HEK293T (cell line): Measurements from ENCODE around the gene XRCC6.

Experiments used
- CTCF ChIA-PET: fragments of 350-600 bp; formaldehyde crosslinking; extraction: SDS; loops from one replicate; lab custom pipeline; 2021; ENCODE audit warnings: antibody characterized with exemption, inconsistent platforms; lab: Yijun Ruan, JAX
- POLR2A ChIA-PET: fragments of 350-600 bp; formaldehyde crosslinking; extraction: SDS; loops from one replicate; lab custom pipeline; 2020; ENCODE audit warnings: antibody characterized with exemption, inconsistent platforms; lab: Yijun Ruan, JAX
- DNase-seq: peaks from one replicate; pipeline ENCODE4 v3.0.0; 2012; ENCODE audit warnings: mixed read lengths; ENCODE audit errors: extremely low spot score
- ARNT ChIP-seq: fragments of 450-650 bp; IDR thresholded peaks from 2 replicates; pipeline ENCODE4 v1.6.1; 2017; ENCODE audit warnings: mild to moderate bottlenecking
- BHLHE40 ChIP-seq: fragments of 450-650 bp; IDR thresholded peaks from 2 replicates; pipeline ENCODE4 v1.6.1; 2016; ENCODE audit warnings: mild to moderate bottlenecking, moderate library complexity, borderline replicate concordance
- CTBP1 ChIP-seq: fragments of 450-650 bp; IDR thresholded peaks from 2 replicates; pipeline ENCODE4 v1.6.1; 2016; ENCODE audit warnings: borderline replicate concordance
- ELF4 ChIP-seq: fragments of 450-650 bp; IDR thresholded peaks from 2 replicates; pipeline ENCODE4 v1.6.1; 2017; ENCODE audit warnings: antibody characterized with exemption
- FOXA1 ChIP-seq: fragments of 450-650 bp; IDR thresholded peaks from 2 replicates; pipeline ENCODE4 v1.6.1; 2016; ENCODE audit warnings: mild to moderate bottlenecking
- FOXK2 ChIP-seq: fragments of 450-650 bp; IDR thresholded peaks from 2 replicates; pipeline ENCODE4 v1.6.1; 2016; ENCODE audit warnings: mild to moderate bottlenecking
- FOXM1 ChIP-seq: fragments of 450-650 bp; IDR thresholded peaks from 2 replicates; pipeline ENCODE4 v1.6.1; 2017; ENCODE audit warnings: mild to moderate bottlenecking, borderline replicate concordance
- HDGF ChIP-seq: fragments of 450-650 bp; IDR thresholded peaks from 2 replicates; pipeline ENCODE4 v1.6.1; 2017; ENCODE audit warnings: antibody characterized with exemption, borderline replicate concordance
- L3MBTL2 ChIP-seq: fragments of 450-650 bp; conservative IDR thresholded peaks from 2 replicates; pipeline ENCODE4 v1.6.1; 2016; ENCODE audit warnings: mild to moderate bottlenecking
- LEF1 ChIP-seq: fragments of 450-650 bp; IDR thresholded peaks from 2 replicates; pipeline ENCODE4 v1.6.1; 2017; ENCODE audit warnings: mild to moderate bottlenecking, borderline replicate concordance
- NFRKB ChIP-seq: fragments of 450-650 bp; IDR thresholded peaks from 2 replicates; pipeline ENCODE4 v1.6.1; 2016; ENCODE audit warnings: mild to moderate bottlenecking, moderate library complexity
- PKNOX1 ChIP-seq: fragments of 450-650 bp; IDR thresholded peaks from 2 replicates; pipeline ENCODE4 v1.6.1; 2016
- SP1 ChIP-seq: fragments of 450-650 bp; IDR thresholded peaks from 2 replicates; pipeline ENCODE4 v1.6.1; 2017
- SUZ12 ChIP-seq: fragments of 450-650 bp; IDR thresholded peaks from 2 replicates; pipeline ENCODE4 v1.6.1; 2016; ENCODE audit warnings: mild to moderate bottlenecking
- TARDBP ChIP-seq: fragments of 450-650 bp; IDR thresholded peaks from 2 replicates; pipeline ENCODE4 v1.6.1; 2016
- ZNF384 ChIP-seq: fragments of 450-650 bp; IDR thresholded peaks from 2 replicates; pipeline ENCODE4 v1.6.1; 2016

The XRCC6 gene

DNA sequence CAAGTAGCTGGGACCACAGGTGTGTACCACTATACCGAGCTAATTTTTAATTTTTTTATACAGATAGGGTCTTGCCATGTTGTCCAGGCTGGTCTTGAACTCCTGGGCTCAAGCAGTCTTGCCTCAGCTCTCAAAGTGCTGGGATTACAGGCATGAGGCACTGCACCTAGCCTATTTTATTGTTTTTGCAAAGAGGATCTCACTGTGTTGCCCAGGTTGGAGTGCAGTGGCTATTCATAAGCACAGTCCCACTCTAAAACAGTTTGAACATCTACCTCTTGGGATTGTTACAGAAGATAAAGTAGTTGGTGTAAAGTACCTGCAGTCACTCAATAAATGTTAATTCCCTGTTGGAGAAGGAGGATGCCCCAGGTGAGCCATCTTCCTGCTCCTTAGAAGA is 29.1 kb downstream of the XRCC6 start:
- ChIA-PET CTCF (interaction anchor here (1.0 to 1.2 kb wide), 2 partner anchors 10 to 17 kb away, joined by 3 read pairs; no protein-coding TSS in a partner anchor), POLR2A (interaction anchor here (2.0 kb wide), 1 partner anchor 17 kb away, joined by 4 read pairs; no protein-coding TSS in a partner anchor)
- no peak for DNase-seq
- TF ChIP-seq CTBP1 (no peak), SUZ12 (no peak), TARDBP (no peak), NFRKB (no peak), FOXA1 (no peak), HDGF (no peak), FOXK2 (no peak), L3MBTL2 (no peak), LEF1 (no peak)

- TF ChIP-seq ARNT (no peak), HDGF (no peak), ZNF384 (no peak)
- CTCF ChIA-PET: interaction anchor here (1.0 to 1.2 kb wide), 2 partner anchors 9 to 16 kb away, joined by 3 read pairs; no protein-coding TSS in a partner anchor
- no peak for DNase-seq
- POLR2A ChIA-PET: interaction anchor here (1.0 to 2.0 kb wide), 4 partner anchors 9 to 61 kb away, joined by 3 to 7 read pairs (median 4); partner anchors contain the start of genes DESI1, PMM1 and XRCC6
Measured at GRCh38 chr22:41650821-41651220, 29.7 kb downstream of the XRCC6 start.

- no peak for TF ChIP-seq BHLHE40
- TF ChIP-seq FOXK2: no peak
- TF ChIP-seq CTBP1: no peak
- TF ChIP-seq FOXM1: no peak
- no peak for TF ChIP-seq ARNT
- TF ChIP-seq SP1: no peak
- TF ChIP-seq TARDBP: no peak
- no peak for TF ChIP-seq ELF4
- no peak for TF ChIP-seq SUZ12
- no peak for TF ChIP-seq PKNOX1
- no peak for TF ChIP-seq LEF1
- TF ChIP-seq L3MBTL2: no peak
- no peak for TF ChIP-seq FOXA1
- no peak for TF ChIP-seq NFRKB
- TF ChIP-seq ZNF384: no peak
- no peak for TF ChIP-seq HDGF
- ChIA-PET POLR2A (interaction anchor here (1.0 to 1.4 kb wide), 3 partner anchors 12 to 33 kb away, joined by 4 to 5 read pairs (median 4); partner anchors contain the start of genes DESI1 and XRCC6), CTCF (interaction anchor here (0.9 to 1.0 kb wide), 2 partner anchors 13 to 271 kb away, joined by 3 to 4 read pairs; no protein-coding TSS in a partner anchor)
- DNase-seq: no peak
Measured at GRCh38 chr22:41654322-41654721, 33.2 kb downstream of the XRCC6 start.

DNA sequence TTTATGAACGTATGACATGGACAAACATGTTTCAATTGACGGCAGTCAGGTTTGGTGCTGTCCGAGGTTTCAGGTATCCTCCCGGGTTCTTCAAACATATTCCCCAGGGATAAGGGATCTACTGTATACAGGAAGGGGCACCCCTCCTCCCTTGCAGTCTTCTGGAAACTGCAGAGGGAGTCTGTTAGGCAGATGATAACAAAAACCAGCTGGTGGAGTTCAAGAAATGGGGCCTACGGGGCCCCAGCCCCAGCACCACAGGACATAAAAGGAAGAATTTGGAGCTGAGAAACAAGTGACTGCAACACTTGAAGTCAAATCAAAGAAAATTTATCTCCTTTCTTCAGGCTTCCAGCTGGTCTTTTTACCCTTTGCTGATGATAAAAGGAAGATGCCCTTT is 35.5 kb downstream of the XRCC6 start:
- DNase-seq: no peak
- no peak for TF ChIP-seq ARNT
- TF ChIP-seq BHLHE40: no peak
- TF ChIP-seq PKNOX1: no peak
- TF ChIP-seq NFRKB: no peak
- no peak for TF ChIP-seq ELF4
- no peak for TF ChIP-seq TARDBP
- TF ChIP-seq ZNF384: no peak
- no peak for TF ChIP-seq HDGF
- TF ChIP-seq FOXM1: no peak
- TF ChIP-seq FOXA1: no peak
- TF ChIP-seq CTBP1: no peak
- no peak for TF ChIP-seq FOXK2
- no peak for TF ChIP-seq LEF1
- TF ChIP-seq SUZ12: no peak
- no peak for TF ChIP-seq L3MBTL2
- no peak for TF ChIP-seq SP1
- ChIA-PET POLR2A (interaction anchor here (3.2 to 5.3 kb wide), 2 partner anchors 11 to 35 kb away, joined by 11 to 15 read pairs; partner anchors contain the start of genes DESI1 and XRCC6), CTCF (interaction anchor here (1.3 kb wide), 1 partner anchor 11 kb away, joined by 4 read pairs; no protein-coding TSS in a partner anchor)

DNA sequence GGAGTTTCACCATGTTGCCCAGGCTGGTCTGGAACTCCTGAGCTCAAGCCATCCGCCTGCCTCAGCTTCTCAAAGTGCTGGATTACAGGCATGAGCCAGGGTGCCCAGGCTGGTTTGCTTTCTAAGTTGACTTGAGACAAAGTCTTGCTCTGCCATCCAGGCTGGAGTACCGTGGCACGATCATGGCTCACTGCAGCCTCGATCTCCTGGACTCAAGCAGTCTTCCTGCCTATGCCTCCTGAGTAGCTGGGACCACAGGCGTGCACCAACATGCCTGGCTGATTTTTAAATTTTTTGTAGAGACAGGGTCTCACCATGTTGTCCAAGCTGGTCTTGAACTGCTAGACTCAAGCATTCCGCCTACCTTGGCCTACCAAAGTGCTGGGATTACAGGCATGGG is 36.6 kb downstream of the XRCC6 start:
- TF ChIP-seq ELF4 (no peak), LEF1 (no peak), HDGF (no peak), TARDBP (no peak), L3MBTL2 (no peak), FOXK2 (no peak), BHLHE40 (no peak), FOXM1 (no peak), SP1 (no peak), CTBP1 (no peak), SUZ12 (no peak), ARNT (no peak), ZNF384 (no peak), FOXA1 (no peak), PKNOX1 (no peak), NFRKB (no peak)
- ChIA-PET CTCF (interaction anchor here (1.3 kb wide), 1 partner anchor 9 kb away, joined by 4 read pairs; no protein-coding TSS in a partner anchor), POLR2A (interaction anchor here (3.2 to 5.3 kb wide), 2 partner anchors 9 to 36 kb away, joined by 11 to 15 read pairs; partner anchors contain the start of genes DESI1 and XRCC6)
- no peak for DNase-seq

GRCh38 chr22:41658869-41659268 is 37.8 kb downstream of the XRCC6 start:
- CTCF ChIA-PET: no interaction called here
- POLR2A ChIA-PET: interaction anchor here (3.2 to 5.3 kb wide), 2 partner anchors 8 to 38 kb away, joined by 11 to 15 read pairs; partner anchors contain the start of genes DESI1 and XRCC6
- DNase-seq: no peak
- TF ChIP-seq PKNOX1: no peak
- TF ChIP-seq FOXA1: no peak
- TF ChIP-seq BHLHE40: no peak
- TF ChIP-seq ZNF384: no peak
- no peak for TF ChIP-seq SP1
- no peak for TF ChIP-seq FOXK2
- no peak for TF ChIP-seq SUZ12
- no peak for TF ChIP-seq LEF1
- TF ChIP-seq L3MBTL2: no peak
- no peak for TF ChIP-seq TARDBP
